AG09309 (cell line): ENCODE measurements around the gene TPRX1.
"Not testable (repeated sequence)": the region's sequence is repeated elsewhere in the genome, so short reads cannot be mapped to it uniquely, and the experiment has no call there.

ENCODE experiments used
- DNase-seq: peaks from one replicate; pipeline ENCODE4 v3.0.0-alpha.2; 2010; ENCODE audit warnings: low read depth
- H3K4me3 ChIP-seq: 2 replicates; pipeline ENCODE4 v1.5.1; 2011; ENCODE audit warnings: mild to moderate bottlenecking, low read depth, low read length, moderate library complexity; ENCODE audit not compliant: control insufficient read depth
- CTCF ChIP-seq: IDR thresholded peaks from 2 replicates; pipeline ENCODE4 v1.5.1; 2011; ENCODE audit warnings: mild to moderate bottlenecking, low read depth, low read length, inconsistent platforms; ENCODE audit not compliant: insufficient read depth, control insufficient read depth; ENCODE audit errors: missing control alignments

Gene TPRX1

GRCh38 chr19:47798904-47799266, 5.5 kb downstream of the TPRX1 start:
- H3K4me3 ChIP-seq: no peak overlapping the region
- DNase-seq: no peak
- TF ChIP-seq CTCF: no peak

GRCh38 chr19:47797996-47798903, 6.1 kb downstream of the TPRX1 start:
- DNase-seq: no peak
- no peak for TF ChIP-seq CTCF
- H3K4me3 ChIP-seq: no peak overlapping the region

GRCh38 chr19:47796785-47797184, 7.6 kb downstream of the TPRX1 start:
- DNase-seq: no peak
- no peak for TF ChIP-seq CTCF
- no peak overlapping the region for H3K4me3 ChIP-seq

- DNase-seq: no peak
- TF ChIP-seq CTCF: peak; percentile 10
- H3K4me3 ChIP-seq: no peak overlapping the region
These were observed 9.8 kb downstream of the TPRX1 start for GRCh38 chr19:47794526-47794925.

- no peak for DNase-seq
- H3K4me3 ChIP-seq: no peak overlapping the region
- TF ChIP-seq CTCF: no peak
These were observed 11.7 kb downstream of the TPRX1 start for GRCh38 chr19:47792616-47793015.

GRCh38 chr19:47790398-47790814, 13.9 kb downstream of the TPRX1 start:
- H3K4me3 ChIP-seq: no peak overlapping the region
- no peak for DNase-seq

GRCh38 chr19:47789811-47790210, 14.5 kb downstream of the TPRX1 start:
- DNase-seq, H3K4me3 ChIP-seq: not testable (repeated sequence)

More at GRCh38 chr19:47790398-47790814, 13.9 kb downstream of the TPRX1 start:
- TF ChIP-seq CTCF: peak; percentile 96

GRCh38 chr19:47787307-47787706, 17.0 kb downstream of the TPRX1 start:
- not testable (repeated sequence) for H3K4me3 ChIP-seq, DNase-seq
